GM18519 (cell line): Measurements from ENCODE around the gene NKTR.
"Not testable (repeated sequence)": the region's sequence is repeated elsewhere in the genome, so short reads cannot be mapped to it uniquely, and the experiment has no call there.

Source experiments
- ATAC-seq: cut with Tn5 transposase; IDR thresholded peaks from one replicate; pipeline ENCODE4 v1.9.1; 2021; ENCODE audit warnings: mild to moderate bottlenecking, moderate library complexity; ENCODE audit not compliant: unreplicated experiment, low FRiP score

Gene NKTR

GRCh38 chr3:42600111-42600957 lies at the start of gene NKTR:
NKTR (plus strand) TSS chr3:42600686; CDS start chr3:42601007, 321 bp downstream.
- peak; percentile 66 for ATAC-seq

DNA sequence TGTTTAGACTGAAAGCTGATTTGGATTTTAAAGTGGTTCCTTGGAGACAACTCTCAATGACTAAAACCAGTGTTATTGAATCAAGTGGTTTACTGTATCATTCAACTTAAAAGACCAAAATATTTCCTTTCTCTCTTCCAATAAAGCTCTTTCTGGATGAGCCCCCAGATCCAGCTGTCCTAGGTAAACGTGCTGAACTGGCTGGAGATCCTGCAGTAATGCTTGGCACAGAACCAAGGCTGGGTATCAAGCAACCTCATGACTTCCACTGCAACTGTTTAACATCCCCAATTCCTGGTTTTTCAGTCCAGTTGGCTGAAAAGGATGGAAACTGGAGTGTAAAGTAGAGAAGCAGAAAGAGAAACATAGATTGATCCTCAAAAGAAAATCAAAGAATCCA lies 47.7 kb upstream of the NKTR start:
- no peak for ATAC-seq

- ATAC-seq: peak; percentile 71
Measured at GRCh38 chr3:42556089-42556632, 44.3 kb upstream of the NKTR start.

- ATAC-seq: not testable (repeated sequence)
Measured at GRCh38 chr3:42556817-42557216, 43.7 kb upstream of the NKTR start.

DNA sequence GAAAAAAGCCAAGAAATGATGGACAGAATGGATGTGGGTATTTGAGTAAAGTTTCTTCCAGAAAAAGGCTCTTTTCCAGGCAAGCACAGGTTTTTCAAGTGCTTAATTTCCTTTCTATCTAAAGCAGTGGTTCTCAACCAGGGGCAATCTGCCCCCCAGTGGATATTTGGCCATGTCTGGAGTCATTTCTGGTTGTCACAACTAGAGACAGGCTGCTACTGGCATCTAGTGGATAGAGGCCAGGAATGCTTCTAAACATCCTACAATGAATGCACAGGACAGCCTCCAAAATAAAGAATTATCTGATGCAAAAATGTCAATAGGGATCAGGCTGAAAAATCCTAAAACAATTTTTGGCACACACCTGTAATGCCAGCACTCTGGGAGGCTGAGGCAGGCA lies 42.6 kb upstream of the NKTR start:
- no peak for ATAC-seq

GRCh38 chr3:42562047-42562907 lies 38.2 kb upstream of the NKTR start:
- ATAC-seq: no peak

DNA sequence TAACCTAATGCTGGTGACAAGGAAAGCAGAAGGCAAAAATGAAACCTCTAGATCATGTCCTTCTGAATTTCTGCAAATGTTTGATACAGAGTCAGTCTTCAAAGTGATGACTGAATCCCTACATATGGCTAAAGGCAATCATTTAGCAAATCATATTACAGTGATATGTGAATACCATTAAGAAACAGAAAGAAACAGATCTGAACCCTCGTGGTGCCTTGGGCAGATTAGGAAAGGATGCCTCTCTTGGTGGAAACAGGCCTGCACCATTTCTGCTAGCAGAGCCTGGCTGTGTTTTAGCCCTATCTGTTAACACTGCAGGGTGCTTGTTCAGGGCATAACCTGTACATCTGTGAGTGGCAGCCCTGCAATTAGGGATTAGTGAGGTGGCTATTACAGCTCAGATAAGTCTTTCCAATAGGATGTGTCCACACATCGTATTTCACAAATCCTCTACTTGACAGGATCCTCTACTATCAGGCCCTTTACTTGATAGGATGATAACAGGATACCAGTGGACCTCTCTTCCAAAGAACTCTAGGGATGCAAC lies 30.8 kb upstream of the NKTR start:
- ATAC-seq: no peak

DNA sequence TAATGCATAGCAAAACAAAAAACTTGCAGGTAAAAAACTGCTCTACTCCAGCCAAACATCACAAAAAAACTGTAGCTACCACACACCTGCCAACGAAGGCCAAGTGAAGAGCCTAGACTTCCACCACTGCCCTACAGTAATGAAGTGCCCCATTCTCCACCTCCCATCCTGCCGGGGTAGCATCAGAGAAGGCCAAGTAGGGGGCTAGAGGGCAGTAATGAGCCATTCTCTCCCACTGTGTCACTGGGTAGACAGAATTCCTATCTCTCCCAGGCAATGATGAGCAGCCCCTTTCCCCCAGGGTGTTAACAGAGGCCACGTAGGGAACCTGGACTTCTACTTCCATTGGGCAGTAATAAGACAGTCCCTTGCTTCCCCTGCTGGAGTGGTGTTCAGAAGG lies 28.2 kb upstream of the NKTR start:
- no peak for ATAC-seq

GRCh38 chr3:42575137-42575741 lies 25.2 kb upstream of the NKTR start:
- ATAC-seq: no peak

GRCh38 chr3:42578054-42578453 lies 22.4 kb upstream of the NKTR start:
- no peak for ATAC-seq

GRCh38 chr3:42579346-42579745 lies 21.1 kb upstream of the NKTR start:
- ATAC-seq: not testable (repeated sequence)

DNA sequence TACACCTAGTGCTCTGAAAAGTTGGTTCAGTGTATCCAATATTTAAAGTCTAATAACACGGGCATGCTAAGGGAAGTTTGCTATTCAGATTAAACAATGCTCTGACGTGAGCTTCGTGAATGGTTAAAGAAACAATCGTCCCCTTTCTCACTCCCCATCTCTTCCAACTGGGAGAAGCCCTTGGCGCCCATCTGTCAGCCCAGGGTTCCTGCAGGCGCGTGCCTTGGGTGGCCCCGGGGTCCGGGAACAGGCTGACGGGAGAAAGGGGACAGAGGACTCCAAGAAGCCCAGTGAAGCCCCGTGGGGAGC lies 19.1 kb upstream of the NKTR start:
- ATAC-seq: no peak

DNA sequence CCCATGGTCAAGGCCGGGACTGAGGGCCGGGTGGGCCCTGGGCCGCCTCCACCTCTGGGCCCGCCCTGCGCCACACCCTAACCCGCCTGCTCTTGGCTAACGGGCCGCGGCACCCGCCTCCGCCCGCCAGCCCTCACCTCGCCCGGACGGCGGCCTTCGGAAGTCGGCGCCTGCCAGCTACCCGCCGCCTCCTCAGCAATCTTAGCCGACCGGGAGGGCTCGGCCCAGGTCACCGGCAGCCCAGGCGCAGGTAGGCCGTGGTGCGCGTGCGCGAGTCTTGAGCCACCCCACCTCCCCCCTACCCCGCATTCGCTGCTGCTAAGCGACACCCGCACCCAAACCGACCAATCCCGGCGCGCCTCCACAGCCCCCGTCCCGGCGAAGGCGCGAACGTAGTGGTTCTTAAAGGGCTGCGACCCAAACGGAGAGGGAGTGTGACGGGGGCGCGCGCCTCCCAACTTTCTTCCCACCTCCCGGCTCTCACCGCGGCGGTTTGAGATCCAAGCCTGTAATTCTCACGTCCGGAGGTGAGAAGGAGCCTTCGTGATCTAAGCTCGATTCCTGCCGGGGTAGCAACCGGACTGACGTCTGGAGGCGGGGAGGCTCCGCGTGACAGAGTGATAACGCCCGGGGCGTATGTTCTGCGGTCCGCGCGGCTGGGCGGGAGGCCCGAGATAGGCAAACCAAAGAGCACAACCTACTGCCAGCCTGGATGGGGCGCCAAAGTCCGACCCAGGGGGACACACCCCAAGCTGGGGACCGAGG lies 18.6 kb upstream of the NKTR start, which contains the start of gene SEC22C:
Gene SEC22C (minus strand): TSS at position 259 of the 765 bp plus-strand sequence. CDS start 12,921 bp downstream, outside the sequence.
- ATAC-seq: peak; percentile 55

DNA sequence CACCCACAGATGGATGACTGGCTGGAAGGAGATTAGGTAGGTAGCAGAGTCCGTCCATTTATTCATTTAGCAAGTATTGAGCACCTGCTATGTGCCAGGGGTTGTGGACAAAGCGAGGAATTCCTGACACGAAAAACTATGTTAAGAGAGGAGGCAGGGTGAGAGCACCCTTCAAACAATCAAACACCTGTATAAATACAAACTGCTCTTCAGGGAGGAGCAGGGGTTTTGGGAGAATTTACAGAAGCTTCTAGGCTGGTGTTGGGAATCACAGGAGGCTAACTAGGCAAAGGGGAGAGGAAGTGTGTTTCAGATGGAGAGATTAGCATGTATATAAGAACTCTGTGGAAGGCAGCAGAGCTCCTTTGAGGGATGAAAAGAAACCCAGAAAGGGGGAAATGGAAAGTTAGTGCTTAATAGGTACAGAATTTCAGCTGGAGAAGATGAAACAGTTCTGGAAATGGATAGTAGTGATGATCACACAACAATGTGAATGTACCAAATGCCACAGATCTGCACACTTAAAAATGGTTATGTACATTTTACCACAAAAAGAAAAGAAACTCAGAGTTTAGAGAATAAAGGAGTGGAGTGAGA lies 17.9 kb upstream of the NKTR start:
- no peak for ATAC-seq

GRCh38 chr3:42588625-42589024 lies 11.9 kb upstream of the NKTR start:
- ATAC-seq: no peak

DNA sequence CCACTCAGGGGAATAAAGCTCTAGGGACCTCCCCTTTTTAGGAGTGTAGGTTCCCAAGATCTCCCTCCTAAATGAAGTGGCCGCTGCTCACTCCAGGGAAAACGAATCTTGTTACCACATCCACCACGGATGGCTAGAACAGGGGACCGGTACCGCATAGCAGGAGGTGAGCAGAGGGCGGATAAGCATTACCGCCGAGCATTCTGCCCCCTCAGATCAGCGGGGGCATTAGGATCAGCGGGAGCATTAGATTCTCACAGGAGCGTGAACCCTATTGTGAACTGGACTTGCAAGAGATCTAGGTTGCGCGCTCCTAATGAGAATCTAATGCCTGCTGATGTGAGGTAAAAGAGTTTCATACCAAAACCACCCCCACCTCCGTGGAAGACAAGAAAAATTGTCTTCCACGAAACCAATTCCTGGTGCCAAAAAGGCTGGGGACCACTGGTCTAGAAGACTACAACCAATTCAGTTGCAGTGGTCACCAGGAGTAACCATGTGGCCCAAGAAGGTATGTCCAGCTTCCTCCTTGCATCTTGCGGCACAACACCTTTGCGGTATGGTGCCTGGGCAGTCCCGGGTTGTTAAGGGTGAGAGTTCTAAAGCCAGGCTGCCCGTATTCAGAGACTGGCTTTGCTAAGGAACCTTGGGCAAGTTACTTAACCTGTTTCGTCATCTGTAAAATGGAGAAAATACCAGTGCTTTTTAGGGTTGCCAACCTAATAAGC lies 10.9 kb upstream of the NKTR start:
- ATAC-seq: no peak

DNA sequence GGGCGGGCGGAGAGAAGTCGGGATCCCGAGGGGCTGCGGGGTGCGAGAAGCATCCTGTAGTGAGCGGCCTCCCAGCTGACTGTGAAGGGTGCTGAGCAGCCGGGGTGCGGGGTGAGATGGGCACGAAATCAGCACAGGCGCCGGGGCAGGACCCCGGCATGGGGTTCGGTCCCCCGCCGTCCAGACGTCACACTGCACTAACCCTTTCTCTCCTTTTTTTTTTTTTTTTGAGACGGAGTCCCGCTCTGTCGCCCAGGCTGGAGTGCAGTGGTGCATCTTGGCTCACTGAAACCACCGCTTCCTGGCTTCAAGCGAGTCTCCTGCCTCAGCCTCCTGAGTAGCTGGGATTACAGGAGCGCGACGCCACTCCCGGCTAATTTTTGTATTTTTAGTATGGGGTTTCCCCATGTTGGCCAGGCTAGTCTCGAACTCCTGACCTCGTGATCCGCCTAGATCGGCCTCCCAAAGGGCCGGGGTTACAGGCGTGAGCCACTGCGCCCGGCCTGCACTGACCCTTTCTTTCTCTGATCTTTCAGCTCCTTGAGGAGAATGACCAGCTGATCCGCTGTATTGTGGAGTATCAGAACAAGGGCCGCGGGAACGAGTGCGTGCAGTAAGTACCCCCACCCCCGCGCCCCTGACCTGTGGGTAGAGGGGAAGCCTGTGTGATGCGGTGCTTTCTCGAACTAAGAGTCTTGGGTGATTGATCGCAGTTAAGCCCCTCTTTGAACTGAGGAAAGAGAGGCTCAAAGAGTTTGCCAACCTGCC lies 9.3 kb upstream of the NKTR start:
- ATAC-seq: no peak

DNA sequence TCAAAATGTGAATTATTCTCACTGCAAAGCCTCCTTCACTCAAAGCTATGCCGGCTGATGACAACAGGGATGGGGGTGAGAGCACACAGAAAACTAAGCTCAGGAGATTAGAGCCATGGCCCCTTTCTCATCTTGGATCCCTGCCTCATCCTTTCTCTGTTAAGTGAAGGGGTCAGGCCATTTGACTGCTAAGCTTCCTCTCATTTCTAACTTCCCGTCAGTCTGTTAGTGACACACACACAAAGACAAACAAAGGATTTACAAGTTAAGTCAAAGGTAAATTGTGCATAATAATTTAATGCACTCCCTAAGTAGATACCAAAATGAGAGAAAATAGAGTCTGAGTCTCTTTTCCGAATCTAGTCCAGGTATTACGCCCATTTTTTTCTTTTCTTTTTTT lies 8.7 kb upstream of the NKTR start:
- no peak for ATAC-seq
